Mucosa of stomach (tissue), 1 donor: ENCODE data around the gene SOX6.
"Not testable (repeated sequence)": the region's sequence is repeated elsewhere in the genome, so short reads cannot be mapped to it uniquely, and the experiment has no call there.

Source experiments
- H3K27me3 ChIP-seq: one replicate; pipeline ENCODE4 v1.7.0; 2013; ENCODE audit warnings: mild to moderate bottlenecking, low read length; ENCODE audit not compliant: control insufficient read depth, insufficient read depth
- H3K36me3 ChIP-seq: one replicate; pipeline ENCODE4 v1.7.0; 2013; ENCODE audit warnings: low read length; ENCODE audit not compliant: control insufficient read depth, insufficient read depth
- H3K4me1 ChIP-seq: one replicate; pipeline ENCODE4 v1.7.0; 2013; ENCODE audit warnings: mild to moderate bottlenecking, low read length; ENCODE audit not compliant: control insufficient read depth, insufficient read depth
- H3K4me3 ChIP-seq: one replicate; pipeline ENCODE4 v1.7.0; 2013; ENCODE audit warnings: low read length
- H3K9ac ChIP-seq: one replicate; pipeline ENCODE4 v1.7.0; 2013; ENCODE audit warnings: mild to moderate bottlenecking, low read length, moderate library complexity
- H3K9me3 ChIP-seq: one replicate; pipeline ENCODE4 v1.7.0; 2013; ENCODE audit warnings: mild to moderate bottlenecking, low read length, moderate library complexity; ENCODE audit not compliant: control insufficient read depth
- donor health status: Pancreatic carcinoma.

The SOX6 gene

DNA sequence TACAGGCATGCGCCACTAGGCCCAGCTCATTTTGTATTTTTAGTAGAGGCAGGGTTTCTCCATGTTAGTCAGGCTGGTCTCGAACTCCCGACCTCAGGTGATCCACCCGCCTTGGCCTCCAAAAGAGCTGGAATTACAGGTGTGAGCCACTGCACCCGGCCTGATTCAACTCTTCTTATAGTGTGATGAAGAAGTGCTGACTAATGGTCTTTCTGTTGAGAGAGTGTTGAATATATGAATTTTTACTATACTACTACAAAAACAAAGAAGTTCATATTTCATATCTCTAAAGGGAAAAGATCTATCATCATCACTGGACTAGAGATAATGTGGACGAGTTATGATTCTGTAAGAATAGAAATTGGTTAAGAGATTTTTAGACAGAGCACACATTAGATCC, 320.1 kb downstream of the SOX6 start:
- Histone ChIP-seq H3K4me1 (no peaks in the 10 kb centered on the region), H3K36me3 (no peaks in the 10 kb centered on the region)

DNA sequence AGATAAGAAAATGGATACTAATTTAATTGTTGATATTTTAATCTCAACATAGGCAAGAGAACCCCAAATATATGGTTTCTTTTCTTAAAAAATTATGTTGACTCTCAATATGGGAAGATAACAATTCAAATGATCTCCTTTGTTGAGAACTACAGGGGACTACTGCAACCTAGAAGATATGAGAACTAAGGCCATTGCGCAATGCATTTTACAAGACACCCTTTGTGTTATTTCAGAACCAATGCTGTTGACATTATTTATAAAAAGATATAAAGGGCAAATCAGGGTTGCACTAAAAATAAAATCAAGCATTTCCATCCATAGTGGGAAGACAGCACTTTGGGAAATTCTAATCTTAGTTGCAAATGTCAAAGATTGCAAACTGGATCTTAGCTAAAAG, 322.3 kb downstream of the SOX6 start:
- H3K27me3 ChIP-seq: no peaks in the 10 kb centered on the region
- no peak overlapping the region for H3K9ac ChIP-seq
- no peaks in the 10 kb centered on the region for H3K36me3 ChIP-seq
- H3K4me3 ChIP-seq: no peak overlapping the region
- no peaks in the 10 kb centered on the region for H3K9me3 ChIP-seq
- H3K4me1 ChIP-seq: no peaks in the 10 kb centered on the region

More for the DNA sequence above, 320.1 kb downstream of the SOX6 start:
- no peak overlapping the region for H3K9ac ChIP-seq
- H3K9me3 ChIP-seq: no peaks in the 10 kb centered on the region
- H3K4me3 ChIP-seq: no peak overlapping the region
- no peaks in the 10 kb centered on the region for H3K27me3 ChIP-seq

DNA sequence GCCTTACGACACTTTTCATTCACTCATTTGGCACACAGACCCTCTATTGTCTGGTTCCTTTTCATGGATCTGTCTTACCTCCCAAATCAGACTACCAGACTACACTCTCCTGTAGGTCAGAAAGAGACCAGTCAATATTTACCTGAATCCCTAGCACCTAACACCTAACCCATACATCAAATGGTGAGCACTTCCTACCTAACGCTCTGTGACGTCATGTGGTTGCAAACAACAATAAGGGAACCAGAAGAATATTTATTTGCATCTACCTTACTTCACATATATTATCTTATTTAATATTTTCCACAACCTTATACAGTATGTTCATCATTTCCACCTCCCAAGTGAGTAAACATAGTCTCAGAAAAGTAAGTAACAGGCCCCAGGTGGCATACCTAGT, 323.4 kb downstream of the SOX6 start:
- Histone ChIP-seq H3K27me3 (no peaks in the 10 kb centered on the region), H3K4me1 (no peaks in the 10 kb centered on the region), H3K9me3 (no peaks in the 10 kb centered on the region), H3K4me3 (no peak overlapping the region), H3K9ac (no peak overlapping the region), H3K36me3 (no peaks in the 10 kb centered on the region)

DNA sequence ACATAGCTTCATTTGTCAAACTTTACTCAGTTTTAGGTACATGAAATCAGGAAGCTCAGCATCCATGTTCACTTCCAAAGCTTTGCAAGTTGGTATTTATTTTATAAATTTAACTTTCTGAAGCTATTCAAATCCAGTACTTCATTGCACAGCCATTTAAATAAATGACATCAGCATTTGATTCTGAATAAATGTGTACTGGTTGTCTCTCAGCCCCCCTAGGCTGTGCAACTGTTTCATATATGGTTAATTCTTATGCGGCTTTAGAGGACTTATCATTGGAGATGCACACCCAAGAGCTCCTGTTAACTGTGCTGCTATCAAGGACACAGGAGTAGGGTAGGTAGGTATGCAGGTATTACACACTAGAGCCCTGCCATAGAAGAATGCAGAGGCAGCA, 325.1 kb downstream of the SOX6 start:
- no peaks in the 10 kb centered on the region for H3K36me3 ChIP-seq
- no peak overlapping the region for H3K4me3 ChIP-seq
- H3K9me3 ChIP-seq: no peaks in the 10 kb centered on the region
- no peaks in the 10 kb centered on the region for H3K27me3 ChIP-seq
- H3K4me1 ChIP-seq: no peaks in the 10 kb centered on the region
- H3K9ac ChIP-seq: no peak overlapping the region

DNA sequence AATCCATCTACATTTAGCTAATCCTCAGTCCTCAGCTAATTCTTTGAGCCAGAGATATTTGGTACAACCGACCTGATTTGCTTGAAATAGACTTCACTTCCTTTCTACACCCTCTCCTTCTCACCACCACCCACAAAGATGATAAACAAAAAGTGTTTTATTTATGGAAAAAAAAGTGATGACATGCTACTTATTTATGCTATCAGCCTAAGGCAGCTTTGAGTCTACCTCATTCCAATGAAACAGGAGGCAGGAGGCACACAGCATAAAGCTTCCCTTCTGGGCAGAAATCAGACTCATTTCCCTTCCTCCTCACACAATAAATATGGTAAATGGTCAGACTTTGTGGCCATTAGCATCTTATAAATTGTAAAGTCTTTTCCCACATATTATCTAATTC, 325.7 kb downstream of the SOX6 start:
- no peaks in the 10 kb centered on the region for H3K9me3 ChIP-seq
- H3K4me3 ChIP-seq: no peak overlapping the region
- H3K9ac ChIP-seq: no peak overlapping the region
- H3K4me1 ChIP-seq: no peaks in the 10 kb centered on the region
- H3K27me3 ChIP-seq: no peaks in the 10 kb centered on the region
- H3K36me3 ChIP-seq: no peaks in the 10 kb centered on the region

DNA sequence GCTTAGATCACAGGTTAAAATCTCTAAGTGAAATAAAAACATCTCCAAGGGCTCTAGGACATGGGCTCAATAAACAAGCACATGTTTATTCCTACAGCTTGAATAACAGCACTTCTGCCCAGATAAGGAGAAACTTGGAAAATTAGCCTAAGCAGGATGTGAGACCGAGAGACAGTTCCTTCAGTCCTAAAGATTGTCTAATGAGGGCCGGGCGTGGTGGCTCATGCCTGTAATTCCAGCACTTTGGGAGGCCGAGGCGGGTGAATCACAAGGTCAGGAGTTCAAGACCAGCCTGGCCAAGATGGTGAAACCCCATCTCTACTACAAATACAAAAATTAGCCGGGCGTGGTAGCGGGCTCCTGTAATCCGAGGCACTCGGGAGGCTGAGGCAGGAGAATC, 327.2 kb downstream of the SOX6 start:
- not testable (repeated sequence) for H3K9me3 ChIP-seq, H3K4me3 ChIP-seq, H3K27me3 ChIP-seq, H3K9ac ChIP-seq, H3K36me3 ChIP-seq, H3K4me1 ChIP-seq

DNA sequence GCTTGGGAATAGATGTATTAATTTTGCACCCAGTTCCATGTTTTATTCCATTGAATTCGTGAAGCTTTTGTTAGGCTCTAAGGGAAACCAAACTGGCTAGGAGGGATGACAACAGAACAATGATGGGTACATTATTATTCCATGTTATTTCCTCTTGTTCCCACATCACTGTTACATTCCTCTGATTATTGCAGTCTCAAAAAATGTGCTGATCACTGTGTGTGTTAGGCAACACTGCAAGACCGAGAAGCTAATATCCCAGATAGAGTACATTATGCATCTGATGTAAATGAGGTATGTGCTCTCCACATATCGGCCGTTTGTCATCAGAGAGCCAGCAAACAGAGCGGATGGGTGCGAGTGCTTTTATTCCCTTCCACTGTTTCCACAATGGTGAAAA, 327.9 kb downstream of the SOX6 start:
- no peak overlapping the region for H3K9ac ChIP-seq
- no peaks in the 10 kb centered on the region for H3K4me1 ChIP-seq
- H3K9me3 ChIP-seq: no peaks in the 10 kb centered on the region
- H3K36me3 ChIP-seq: no peaks in the 10 kb centered on the region
- H3K27me3 ChIP-seq: no peaks in the 10 kb centered on the region
- no peak overlapping the region for H3K4me3 ChIP-seq

DNA sequence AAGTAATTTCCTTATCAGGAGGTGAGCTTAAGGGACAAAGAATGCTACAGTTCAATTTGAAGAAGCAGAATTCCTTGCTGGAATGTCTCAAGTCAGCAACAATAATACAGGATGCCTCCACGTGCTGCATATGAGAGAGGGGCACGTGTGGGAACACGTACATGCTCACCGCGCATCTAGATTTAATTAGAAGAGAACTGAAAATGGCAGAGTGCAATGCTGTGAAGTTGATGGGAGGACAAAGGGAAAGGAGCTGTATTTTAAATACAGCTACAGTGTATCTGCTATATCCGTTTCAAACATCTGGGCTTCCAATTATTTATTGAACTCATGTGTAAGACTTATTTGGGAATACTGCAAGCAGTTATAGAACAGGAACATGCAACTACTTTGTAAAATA, 328.7 kb downstream of the SOX6 start:
- H3K36me3 ChIP-seq: no peaks in the 10 kb centered on the region
- no peaks in the 10 kb centered on the region for H3K4me1 ChIP-seq
- H3K4me3 ChIP-seq: no peak overlapping the region
- H3K9me3 ChIP-seq: no peaks in the 10 kb centered on the region
- no peak overlapping the region for H3K9ac ChIP-seq
- H3K27me3 ChIP-seq: no peaks in the 10 kb centered on the region

DNA sequence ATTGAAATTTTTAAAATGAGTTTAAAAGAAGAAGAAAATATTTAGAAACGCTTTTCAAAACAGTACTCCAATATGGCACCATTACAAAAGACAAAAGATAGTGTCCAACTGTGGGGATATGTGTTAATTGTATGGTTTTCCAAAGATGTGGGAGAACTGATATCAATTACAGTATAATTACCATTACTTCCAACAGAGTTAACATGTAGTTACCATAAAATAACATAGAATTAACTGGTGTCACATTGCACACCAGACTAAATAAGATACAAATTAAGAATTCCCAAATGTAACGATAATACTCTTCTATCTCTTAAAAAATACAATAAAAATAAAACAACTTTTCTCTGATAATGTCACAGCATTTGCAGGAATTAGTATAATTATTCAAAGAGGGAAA, 329.5 kb downstream of the SOX6 start:
- Histone ChIP-seq H3K36me3 (no peaks in the 10 kb centered on the region), H3K9ac (no peak overlapping the region), H3K9me3 (no peaks in the 10 kb centered on the region), H3K4me3 (no peak overlapping the region), H3K27me3 (no peaks in the 10 kb centered on the region), H3K4me1 (no peaks in the 10 kb centered on the region)

DNA sequence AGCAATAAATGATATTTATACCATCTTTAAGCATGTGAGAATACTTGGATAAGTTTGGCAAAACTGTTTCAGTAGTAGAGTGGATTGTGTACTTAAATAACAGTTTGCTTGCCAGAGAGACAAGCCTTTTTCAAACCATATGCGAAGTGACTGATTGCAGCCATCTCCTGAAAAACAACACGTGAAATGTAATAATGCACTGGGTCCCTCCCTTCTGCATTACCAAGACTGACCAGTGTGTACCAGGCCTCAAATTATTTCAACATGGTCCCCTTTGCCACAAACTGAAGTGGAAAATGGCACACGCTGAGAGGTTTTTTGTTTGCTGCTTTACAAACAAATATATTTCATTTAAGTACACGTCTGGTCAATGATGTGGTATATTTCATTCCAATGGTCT, 337.4 kb downstream of the SOX6 start:
- no peaks in the 10 kb centered on the region for H3K9me3 ChIP-seq
- H3K27me3 ChIP-seq: no peaks in the 10 kb centered on the region
- H3K9ac ChIP-seq: no peak overlapping the region
- H3K36me3 ChIP-seq: no peaks in the 10 kb centered on the region
- no peak overlapping the region for H3K4me3 ChIP-seq
- H3K4me1 ChIP-seq: no peaks in the 10 kb centered on the region

DNA sequence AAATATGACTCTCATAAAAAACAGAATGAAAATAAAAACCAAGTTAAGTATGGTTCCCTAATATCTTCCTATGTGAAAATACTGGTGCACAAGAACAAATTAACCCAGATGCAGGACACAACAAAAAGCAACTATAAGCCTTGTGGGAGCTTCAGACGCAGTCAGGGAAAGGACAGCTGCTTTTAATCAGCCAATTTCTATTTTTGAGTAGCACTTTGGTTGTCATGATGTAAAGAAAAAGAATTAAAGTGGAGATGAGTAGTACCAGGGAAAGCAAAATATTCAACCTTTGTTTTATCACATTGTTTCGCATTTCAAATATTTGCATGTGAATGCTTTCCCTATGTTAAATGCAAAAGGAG, 339.9 kb downstream of the SOX6 start:
- no peaks in the 10 kb centered on the region for H3K4me1 ChIP-seq
- no peak overlapping the region for H3K4me3 ChIP-seq
- no peaks in the 10 kb centered on the region for H3K9me3 ChIP-seq

DNA sequence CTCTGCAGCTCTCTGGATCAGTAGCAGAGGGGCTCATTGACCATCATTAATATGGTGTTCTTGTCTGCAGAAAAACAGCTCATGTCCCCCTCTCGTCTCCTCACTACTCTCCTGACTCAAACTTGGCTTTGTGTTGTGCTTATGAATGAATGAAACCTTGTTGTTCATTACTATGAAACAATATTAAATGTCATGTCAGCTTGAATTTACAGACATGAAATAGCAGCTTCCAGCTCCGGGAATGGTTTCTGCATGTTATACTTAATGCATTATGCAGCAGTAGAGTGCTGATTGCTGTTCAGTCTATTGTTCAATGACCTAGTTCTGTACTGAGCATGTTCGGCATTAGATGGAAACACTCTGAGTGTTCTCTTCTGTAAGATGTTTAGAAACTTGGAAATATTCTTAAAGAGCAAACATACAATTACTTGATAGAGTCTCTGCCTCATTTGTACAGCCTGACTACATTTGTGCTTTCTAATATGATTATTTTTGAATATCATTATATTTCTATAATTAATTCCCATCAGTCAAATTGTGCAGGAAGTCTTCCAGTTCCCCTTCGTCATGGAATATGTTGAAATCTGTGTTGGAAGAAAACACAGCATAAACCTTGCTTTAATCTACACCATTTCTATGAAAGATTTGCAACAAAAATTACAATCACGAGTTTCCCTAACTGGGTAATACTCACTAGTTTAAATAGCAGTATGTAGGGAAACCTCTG, 340.4 kb downstream of the SOX6 start:
- no peaks in the 10 kb centered on the region for H3K9me3 ChIP-seq
- no peak overlapping the region for H3K9ac ChIP-seq
- no peak overlapping the region for H3K4me3 ChIP-seq
- H3K27me3 ChIP-seq: no peaks in the 10 kb centered on the region
- H3K4me1 ChIP-seq: no peaks in the 10 kb centered on the region
- H3K36me3 ChIP-seq: no peaks in the 10 kb centered on the region

More for the DNA sequence above, 339.9 kb downstream of the SOX6 start:
- Histone ChIP-seq H3K27me3 (no peaks in the 10 kb centered on the region), H3K36me3 (no peaks in the 10 kb centered on the region), H3K9ac (no peak overlapping the region)

DNA sequence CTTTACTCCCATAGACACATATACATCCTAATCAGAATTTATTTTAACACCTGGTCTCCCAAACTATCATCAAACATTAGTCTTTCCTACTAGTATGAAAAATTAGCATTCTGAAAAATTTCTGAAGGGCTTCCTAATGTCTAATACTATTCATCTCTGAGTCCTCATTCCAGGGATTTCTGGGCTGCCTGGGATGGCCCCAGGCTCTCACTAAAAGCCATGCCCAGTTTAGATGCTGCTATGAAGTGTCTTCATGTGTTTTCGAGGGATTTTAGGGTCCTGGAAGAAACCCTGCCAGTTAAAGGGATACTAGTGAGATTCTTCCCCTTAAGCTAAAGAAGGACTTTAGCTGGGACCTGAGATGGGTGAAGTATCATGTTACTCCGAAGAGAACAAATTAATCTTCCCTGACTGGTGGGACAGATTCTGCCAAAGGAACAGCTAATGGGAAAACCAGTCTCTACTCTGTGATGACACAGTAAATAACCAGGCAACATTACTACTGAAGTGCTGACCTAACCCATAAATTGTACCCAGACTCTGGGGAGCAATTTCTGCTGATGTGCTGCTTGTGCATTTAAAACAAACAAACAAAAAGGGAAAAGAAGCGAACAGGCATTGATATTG, 342.6 kb downstream of the SOX6 start:
- H3K27me3 ChIP-seq: no peaks in the 10 kb centered on the region
- no peaks in the 10 kb centered on the region for H3K4me1 ChIP-seq
- H3K4me3 ChIP-seq: no peak overlapping the region
- H3K36me3 ChIP-seq: no peaks in the 10 kb centered on the region
- no peaks in the 10 kb centered on the region for H3K9me3 ChIP-seq
- no peak overlapping the region for H3K9ac ChIP-seq
